ENCODE results near the gene GABRE.
A peak's percentile ranks its signal among the peaks of the same experiment; 100 is the strongest.

The GABRE gene

DNA sequence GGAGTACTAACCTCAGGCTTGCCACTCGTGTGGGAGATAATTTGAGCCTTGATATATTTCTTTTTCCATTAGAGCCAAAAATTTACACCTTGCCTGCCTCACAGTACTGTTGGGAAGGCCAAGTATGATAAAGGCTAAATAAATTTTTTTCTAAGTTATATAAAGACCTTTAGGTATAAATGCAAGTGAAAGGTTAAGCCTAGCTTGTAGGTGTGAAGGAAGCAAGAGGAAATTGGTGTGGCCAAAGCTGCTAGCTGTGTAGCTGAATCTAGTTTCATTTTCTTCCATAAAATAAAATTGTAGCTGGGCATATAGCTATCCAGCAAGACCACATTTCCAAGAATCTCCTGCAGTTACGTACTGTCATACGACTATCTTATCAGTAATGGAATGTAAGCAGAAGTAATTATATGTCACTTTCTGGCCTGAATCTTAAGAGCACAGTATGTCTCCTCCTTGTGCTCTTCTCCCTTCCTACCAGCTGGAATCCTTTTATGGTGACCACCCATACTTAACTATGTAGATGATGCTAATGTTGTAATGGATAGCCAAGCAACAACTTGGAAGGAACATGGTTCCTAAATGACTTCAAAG lies 14.3 kb upstream of the GABRE start:
- no peak overlapping the region for H3K4me3 ChIP-seq (ENCODE audit: low read depth, low read length)
- in situ Hi-C loops (cut with HindIII; ENCODE audit: low sequenced_read_pairs), result no loop called here
- TF ChIP-seq, protein P1, sequence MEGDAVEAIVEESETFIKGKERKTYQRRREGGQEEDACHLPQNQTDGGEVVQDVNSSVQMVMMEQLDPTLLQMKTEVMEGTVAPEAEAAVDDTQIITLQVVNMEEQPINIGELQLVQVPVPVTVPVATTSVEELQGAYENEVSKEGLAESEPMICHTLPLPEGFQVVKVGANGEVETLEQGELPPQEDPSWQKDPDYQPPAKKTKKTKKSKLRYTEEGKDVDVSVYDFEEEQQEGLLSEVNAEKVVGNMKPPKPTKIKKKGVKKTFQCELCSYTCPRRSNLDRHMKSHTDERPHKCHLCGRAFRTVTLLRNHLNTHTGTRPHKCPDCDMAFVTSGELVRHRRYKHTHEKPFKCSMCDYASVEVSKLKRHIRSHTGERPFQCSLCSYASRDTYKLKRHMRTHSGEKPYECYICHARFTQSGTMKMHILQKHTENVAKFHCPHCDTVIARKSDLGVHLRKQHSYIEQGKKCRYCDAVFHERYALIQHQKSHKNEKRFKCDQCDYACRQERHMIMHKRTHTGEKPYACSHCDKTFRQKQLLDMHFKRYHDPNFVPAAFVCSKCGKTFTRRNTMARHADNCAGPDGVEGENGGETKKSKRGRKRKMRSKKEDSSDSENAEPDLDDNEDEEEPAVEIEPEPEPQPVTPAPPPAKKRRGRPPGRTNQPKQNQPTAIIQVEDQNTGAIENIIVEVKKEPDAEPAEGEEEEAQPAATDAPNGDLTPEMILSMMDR (IDR thresholded peaks at IDR 0.05; ENCODE audit: low read depth, low read length, missing control alignments), result no peak
- DNase-seq (ENCODE audit: low read depth), result no peak

DNA sequence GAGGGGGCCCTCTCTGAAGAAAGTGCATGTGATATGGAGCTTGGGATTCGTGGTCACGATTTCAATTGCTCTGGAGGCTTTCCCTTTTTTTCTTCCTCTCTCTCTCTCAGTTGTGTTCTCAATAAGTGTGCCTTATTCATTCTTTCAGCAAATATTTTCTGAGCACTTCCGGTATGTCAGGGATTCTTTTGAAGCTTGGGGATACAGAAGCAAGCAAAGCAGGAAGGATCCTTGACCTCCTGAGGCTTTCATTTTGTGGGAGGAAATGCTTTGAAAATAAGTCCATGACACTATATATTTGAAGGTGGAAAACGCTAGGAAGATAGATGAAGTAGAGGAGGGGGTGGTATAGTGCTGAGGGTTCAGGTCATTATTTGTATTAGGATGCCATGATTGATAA lies 12.6 kb upstream of the GABRE start:
- no peak for DNase-seq (ENCODE audit: low read depth)
- in situ Hi-C loops (cut with HindIII; ENCODE audit: low sequenced_read_pairs), result no loop called here
- H3K4me3 ChIP-seq (ENCODE audit: low read depth, low read length), result no peak overlapping the region
- TF ChIP-seq, protein P1 (IDR thresholded peaks at IDR 0.05; ENCODE audit: low read depth, low read length, missing control alignments), result no peak

DNA sequence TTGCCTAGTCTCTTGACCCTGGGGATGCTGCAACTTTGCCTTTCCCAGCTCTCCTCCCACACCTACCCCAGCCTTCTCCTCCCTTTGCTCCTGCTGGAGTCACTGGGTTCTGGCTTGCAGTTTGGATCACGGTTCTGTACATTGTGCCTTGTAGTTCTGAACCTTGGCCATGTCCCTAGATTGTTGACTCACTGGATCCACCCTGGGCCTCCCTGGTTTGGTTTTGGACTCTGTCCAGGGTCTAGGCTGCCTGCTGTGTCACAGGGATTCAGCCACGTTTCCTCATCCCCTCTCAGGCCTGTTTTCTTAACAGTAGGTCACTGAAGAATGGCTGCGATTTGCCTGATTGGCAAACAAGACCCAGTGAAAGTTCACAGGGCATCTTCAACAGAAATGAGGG lies 11.5 kb upstream of the GABRE start:
- TF ChIP-seq, protein P1 (IDR thresholded peaks at IDR 0.05; ENCODE audit: low read depth, low read length, missing control alignments), result no peak
- no peak for DNase-seq (ENCODE audit: low read depth)
- in situ Hi-C loops (cut with HindIII; ENCODE audit: low sequenced_read_pairs), result no loop called here
- no peak overlapping the region for H3K4me3 ChIP-seq (ENCODE audit: low read depth, low read length)

DNA sequence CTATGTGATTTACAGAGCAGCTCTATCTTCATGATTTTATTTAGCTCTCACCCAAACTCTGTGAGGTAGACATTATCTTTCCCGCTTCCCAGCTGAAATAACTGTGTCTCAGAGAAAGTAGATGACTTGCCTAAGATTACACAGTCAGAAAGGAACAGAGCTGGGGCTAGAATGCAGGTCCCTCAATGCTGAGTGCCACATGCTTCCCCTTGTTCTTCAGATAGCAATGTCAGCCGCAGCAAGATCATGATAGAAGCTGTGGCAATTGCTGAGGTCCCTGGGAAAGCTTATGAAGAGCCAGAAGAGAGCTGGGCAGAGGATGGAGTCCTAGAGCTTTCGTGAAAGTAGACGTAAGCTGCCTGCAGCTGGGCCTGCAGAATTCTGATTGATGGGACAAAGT lies 11.1 kb upstream of the GABRE start:
- no peak for DNase-seq (ENCODE audit: low read depth)
- H3K4me3 ChIP-seq (ENCODE audit: low read depth, low read length), result no peak overlapping the region
- in situ Hi-C loops (cut with HindIII; ENCODE audit: low sequenced_read_pairs), result no loop called here
- TF ChIP-seq, protein P1 (IDR thresholded peaks at IDR 0.05; ENCODE audit: low read depth, low read length, missing control alignments), result no peak

DNA sequence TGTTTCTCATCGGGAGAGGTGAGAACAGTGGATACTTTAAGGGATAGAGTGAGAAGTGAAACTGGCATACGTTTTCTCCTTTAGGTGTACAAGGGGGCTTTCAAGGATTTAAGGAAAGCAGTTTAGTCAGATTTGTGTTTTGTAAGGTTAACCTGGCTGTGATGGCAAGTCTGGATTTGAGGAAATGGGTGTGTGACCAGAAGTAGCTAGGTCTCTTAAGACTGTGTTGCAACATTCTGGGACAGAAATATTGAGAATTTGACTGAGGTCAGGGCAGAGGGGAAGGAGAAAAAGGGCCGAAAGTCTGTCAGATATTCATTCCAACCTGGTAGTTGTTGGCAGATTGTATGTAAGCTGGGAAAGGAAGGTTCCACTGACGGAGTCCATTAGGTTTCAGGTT lies 10.4 kb upstream of the GABRE start:
- in situ Hi-C loops (cut with HindIII; ENCODE audit: low sequenced_read_pairs), result no loop called here
- no peak for DNase-seq (ENCODE audit: low read depth)
- no peak overlapping the region for H3K4me3 ChIP-seq (ENCODE audit: low read depth, low read length)
- TF ChIP-seq, protein P1 (IDR thresholded peaks at IDR 0.05; ENCODE audit: low read depth, low read length, missing control alignments), result no peak

DNA sequence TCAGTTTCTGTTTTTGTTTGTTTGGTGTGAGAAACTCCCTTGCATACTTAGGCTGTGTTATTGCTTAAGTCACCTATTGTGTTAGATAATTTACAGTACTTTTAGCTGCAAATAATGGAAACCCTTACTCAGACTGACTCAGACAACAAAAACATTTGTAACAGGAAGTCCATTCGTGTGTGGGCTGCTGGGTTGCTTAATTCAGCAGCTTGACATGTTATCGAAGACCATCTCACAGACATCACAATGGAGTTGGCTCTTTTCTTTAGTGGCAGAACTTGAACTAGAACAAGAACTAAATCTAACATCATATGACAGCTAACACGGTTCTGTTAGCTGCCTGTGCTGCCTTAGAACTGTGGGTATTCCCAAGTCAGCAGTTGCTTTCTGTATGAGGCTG lies 9.9 kb upstream of the GABRE start:
- in situ Hi-C loops (cut with HindIII; ENCODE audit: low sequenced_read_pairs), result no loop called here
- no peak overlapping the region for H3K4me3 ChIP-seq (ENCODE audit: low read depth, low read length)
- TF ChIP-seq, protein P1 (IDR thresholded peaks at IDR 0.05; ENCODE audit: low read depth, low read length, missing control alignments), result no peak
- DNase-seq (ENCODE audit: low read depth), result peak; percentile 38
